NCI-H82 (cell line): ENCODE measurements around the gene CABP7.
A peak's percentile ranks its signal among the peaks of the same experiment; 100 is the strongest.

Experiments
- DNase-seq: peaks from one replicate; lab custom pipeline; 2025; lab: John Stamatoyannopoulos, UW

The CABP7 gene

DNA sequence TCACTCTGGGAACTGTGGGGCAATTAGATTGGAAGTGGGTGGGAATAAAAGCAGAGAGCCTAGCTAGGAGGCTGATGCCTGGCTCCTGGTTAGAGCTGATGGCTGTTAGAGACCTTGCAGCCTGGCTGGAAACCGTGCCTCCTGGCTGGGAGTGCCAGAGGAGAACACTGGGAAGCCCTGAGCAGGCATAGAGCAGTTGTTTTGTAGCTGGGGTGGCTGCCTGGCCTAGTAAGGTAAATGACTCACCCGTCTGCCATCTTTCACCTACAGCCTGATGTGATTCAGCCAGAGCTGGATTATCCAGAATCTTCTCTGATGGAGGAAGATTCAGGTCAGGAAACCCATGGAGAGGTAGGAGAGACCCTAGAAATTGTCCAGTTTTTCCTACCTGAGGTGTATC lies 53.4 kb downstream of the CABP7 start:
- DNase-seq, result no peak

DNA sequence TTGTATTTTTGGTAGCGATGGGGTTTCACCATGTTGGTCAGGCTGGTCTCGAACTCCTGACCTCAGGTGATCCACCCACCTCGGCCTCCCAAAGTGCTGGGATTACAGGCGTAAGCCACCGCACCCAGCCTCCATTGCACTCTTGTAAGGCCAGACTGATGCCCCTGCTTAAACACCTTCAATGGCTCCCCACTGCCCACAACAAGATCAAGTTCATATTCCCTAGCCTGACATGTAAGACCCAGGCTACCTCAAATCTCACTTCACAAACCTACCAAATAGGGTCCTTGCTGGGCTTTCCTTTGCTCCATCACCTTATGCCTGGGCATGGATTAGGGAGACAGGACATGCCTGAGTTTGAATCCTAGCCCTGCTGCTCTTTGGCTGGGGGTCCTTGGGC lies 60.4 kb downstream of the CABP7 start:
- DNase-seq, result no peak

- DNase-seq, result peak; percentile 16
Measured at GRCh38 chr22:29780748-29781676, 61.2 kb downstream of the CABP7 start.
